Liver (tissue), 3 donors: ENCODE results near the gene CCSER2.

ENCODE experiments used
- GABPA ChIP-seq, 2 donors: IDR thresholded peaks in 1 of 2; conservative IDR thresholded peaks in 1 of 2; 2 replicates each; pipeline ENCODE4 v1.6.1; 2016; ENCODE audit warnings: antibody characterized with exemption in 2 of 2, mild to moderate bottlenecking in 1 of 2, moderate library complexity in 1 of 2
- TF ChIP-seq, protein P1 (sequence below): fragments of 150-350 bp; IDR thresholded peaks from 2 replicates; pipeline ENCODE4 v1.5.1; 2017; ENCODE audit warnings: improper control_type of control experiment, low read depth, low read length; ENCODE audit not compliant: missing input control
- donor health status: healthy.
- donor health status: healthy.

DNA sequence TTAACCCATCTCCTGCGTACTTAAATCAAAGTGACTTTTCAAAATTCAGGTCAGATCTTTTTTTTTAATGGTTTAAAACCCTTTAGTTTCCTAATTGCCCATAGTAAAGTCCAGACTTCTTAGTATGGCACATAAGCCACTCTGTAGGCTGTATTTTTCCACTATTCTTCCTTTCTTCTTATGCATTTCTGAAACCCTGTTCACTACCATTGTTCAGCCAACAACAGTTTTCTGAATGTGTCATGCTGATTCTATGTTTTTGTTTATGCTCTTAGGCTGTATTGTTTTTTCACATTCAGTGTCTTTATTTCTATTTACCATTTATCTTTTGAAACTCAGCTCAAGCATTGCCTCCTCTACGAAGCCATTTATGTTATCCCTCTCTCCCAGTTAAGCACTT is 26.7 kb downstream of the CCSER2 start:
- TF ChIP-seq GABPA (IDR thresholded peaks at IDR 0.05 in 1 of 2, conservative IDR thresholded peaks at IDR 0.05 in 1 of 2), result no peak
- TF ChIP-seq, protein P1, sequence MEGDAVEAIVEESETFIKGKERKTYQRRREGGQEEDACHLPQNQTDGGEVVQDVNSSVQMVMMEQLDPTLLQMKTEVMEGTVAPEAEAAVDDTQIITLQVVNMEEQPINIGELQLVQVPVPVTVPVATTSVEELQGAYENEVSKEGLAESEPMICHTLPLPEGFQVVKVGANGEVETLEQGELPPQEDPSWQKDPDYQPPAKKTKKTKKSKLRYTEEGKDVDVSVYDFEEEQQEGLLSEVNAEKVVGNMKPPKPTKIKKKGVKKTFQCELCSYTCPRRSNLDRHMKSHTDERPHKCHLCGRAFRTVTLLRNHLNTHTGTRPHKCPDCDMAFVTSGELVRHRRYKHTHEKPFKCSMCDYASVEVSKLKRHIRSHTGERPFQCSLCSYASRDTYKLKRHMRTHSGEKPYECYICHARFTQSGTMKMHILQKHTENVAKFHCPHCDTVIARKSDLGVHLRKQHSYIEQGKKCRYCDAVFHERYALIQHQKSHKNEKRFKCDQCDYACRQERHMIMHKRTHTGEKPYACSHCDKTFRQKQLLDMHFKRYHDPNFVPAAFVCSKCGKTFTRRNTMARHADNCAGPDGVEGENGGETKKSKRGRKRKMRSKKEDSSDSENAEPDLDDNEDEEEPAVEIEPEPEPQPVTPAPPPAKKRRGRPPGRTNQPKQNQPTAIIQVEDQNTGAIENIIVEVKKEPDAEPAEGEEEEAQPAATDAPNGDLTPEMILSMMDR, result no peak
